Measurements from ENCODE around the gene SYTL2.
A peak's percentile ranks its signal among the peaks of the same experiment; 100 is the strongest.

SYTL2 gene

GRCh38 chr11:85697747-85698146 is 113.2 kb downstream of the SYTL2 start:
- H3K4me2 ChIP-seq (ENCODE audit: low read length): no peak overlapping the region

GRCh38 chr11:85695546-85695945 is 115.4 kb downstream of the SYTL2 start:
- Histone ChIP-seq H3K9ac (ENCODE audit: low read depth, low read length) (peak overlapping the region; percentile 22), H3K9me3 (replicated peaks; ENCODE audit: low read length) (no peaks in the 10 kb centered on the region), H3K4me2 (ENCODE audit: low read length) (no peak overlapping the region), H3K27me3 (ENCODE audit: control insufficient read depth, insufficient read depth, low read length) (no peaks in the 10 kb centered on the region), H3K4me1 (ENCODE audit: control insufficient read depth, insufficient read depth, low read length) (peaks cover 18% of the 10 kb centered on the region), H3K36me3 (ENCODE audit: insufficient read depth, low read length) (no peaks in the 10 kb centered on the region), H3K4me3 (ENCODE audit: low read length) (no peak overlapping the region)

More at GRCh38 chr11:85697747-85698146, 113.2 kb downstream of the SYTL2 start:
- peaks cover 18% of the 10 kb centered on the region for H3K4me1 ChIP-seq (ENCODE audit: control insufficient read depth, insufficient read depth, low read length)
- no peaks in the 10 kb centered on the region for H3K36me3 ChIP-seq (ENCODE audit: insufficient read depth, low read length)
- H3K9ac ChIP-seq (ENCODE audit: low read depth, low read length): no peak overlapping the region
- no peaks in the 10 kb centered on the region for H3K9me3 ChIP-seq (replicated peaks; ENCODE audit: low read length)
- H3K27me3 ChIP-seq (ENCODE audit: control insufficient read depth, insufficient read depth, low read length): no peaks in the 10 kb centered on the region
- H3K4me3 ChIP-seq (ENCODE audit: low read length): no peak overlapping the region

GRCh38 chr11:85694385-85694980 is 116.5 kb downstream of the SYTL2 start:
- H3K27me3 ChIP-seq (ENCODE audit: control insufficient read depth, insufficient read depth, low read length): no peaks in the 10 kb centered on the region
- peak overlapping the region; percentile 22 for H3K9ac ChIP-seq (ENCODE audit: low read depth, low read length)
- no peaks in the 10 kb centered on the region for H3K36me3 ChIP-seq (ENCODE audit: insufficient read depth, low read length)
- no peak overlapping the region for H3K4me2 ChIP-seq (ENCODE audit: low read length)
- no peak overlapping the region for H3K4me3 ChIP-seq (ENCODE audit: low read length)
- H3K9me3 ChIP-seq (replicated peaks; ENCODE audit: low read length): no peaks in the 10 kb centered on the region
- H3K4me1 ChIP-seq (ENCODE audit: control insufficient read depth, insufficient read depth, low read length): peaks cover 18% of the 10 kb centered on the region

- no peaks in the 10 kb centered on the region for H3K27me3 ChIP-seq (ENCODE audit: control insufficient read depth, insufficient read depth, low read length)
Measured at GRCh38 chr11:85685820-85686459, 125.0 kb downstream of the SYTL2 start, which contains the start of gene CCDC89. CCDC89 (minus strand) TSS chr11:85686195; CDS start chr11:85686130, 65 bp downstream.

GRCh38 chr11:85685125-85685819 is 125.7 kb downstream of the SYTL2 start:
- H3K4me2 ChIP-seq (ENCODE audit: low read length): peak overlapping the region; percentile 91
- H3K36me3 ChIP-seq (ENCODE audit: insufficient read depth, low read length): no peaks in the 10 kb centered on the region
- peak overlapping the region; percentile 74 for H3K9ac ChIP-seq (ENCODE audit: low read depth, low read length)
- H3K9me3 ChIP-seq (replicated peaks; ENCODE audit: low read length): no peaks in the 10 kb centered on the region
- H3K27me3 ChIP-seq (ENCODE audit: control insufficient read depth, insufficient read depth, low read length): no peaks in the 10 kb centered on the region
- peaks cover 26% of the 10 kb centered on the region for H3K4me1 ChIP-seq (ENCODE audit: control insufficient read depth, insufficient read depth, low read length)
- peak overlapping the region; percentile 74 for H3K4me3 ChIP-seq (ENCODE audit: low read length)

More at GRCh38 chr11:85685820-85686459, 125.0 kb downstream of the SYTL2 start, which contains the start of gene CCDC89:
- Histone ChIP-seq H3K36me3 (ENCODE audit: insufficient read depth, low read length) (no peaks in the 10 kb centered on the region), H3K4me3 (ENCODE audit: low read length) (peak within 1 kb of the TSS; percentile 74), H3K4me1 (ENCODE audit: control insufficient read depth, insufficient read depth, low read length) (peaks cover 26% of the 10 kb centered on the region), H3K9ac (ENCODE audit: low read depth, low read length) (peak within 1 kb of the TSS; percentile 74), H3K9me3 (replicated peaks; ENCODE audit: low read length) (no peaks in the 10 kb centered on the region), H3K4me2 (ENCODE audit: low read length) (peak within 1 kb of the TSS; percentile 91)

- H3K27me3 ChIP-seq (ENCODE audit: control insufficient read depth, insufficient read depth, low read length): no peaks in the 10 kb centered on the region
- peak overlapping the region; percentile 84 for H3K9ac ChIP-seq (ENCODE audit: low read depth, low read length)
- no peaks in the 10 kb centered on the region for H3K9me3 ChIP-seq (replicated peaks; ENCODE audit: low read length)
- H3K4me1 ChIP-seq (ENCODE audit: control insufficient read depth, insufficient read depth, low read length): peaks cover 26% of the 10 kb centered on the region
- peak overlapping the region; percentile 83 for H3K4me2 ChIP-seq (ENCODE audit: low read length)
- H3K4me3 ChIP-seq (ENCODE audit: low read length): peak overlapping the region; percentile 79
- no peaks in the 10 kb centered on the region for H3K36me3 ChIP-seq (ENCODE audit: insufficient read depth, low read length)
Measured at GRCh38 chr11:85682330-85683305, 128.3 kb downstream of the SYTL2 start.

- no peak overlapping the region for H3K9ac ChIP-seq (ENCODE audit: low read depth, low read length)
- no peak overlapping the region for H3K4me2 ChIP-seq (ENCODE audit: low read length)
- H3K27me3 ChIP-seq (ENCODE audit: control insufficient read depth, insufficient read depth, low read length): no peaks in the 10 kb centered on the region
Measured at GRCh38 chr11:85680897-85681296, 130.0 kb downstream of the SYTL2 start.

GRCh38 chr11:85679576-85679975 is 131.4 kb downstream of the SYTL2 start:
- H3K4me2 ChIP-seq (ENCODE audit: low read length): no peak overlapping the region
- peaks cover 2% of the 10 kb centered on the region for H3K27me3 ChIP-seq (ENCODE audit: control insufficient read depth, insufficient read depth, low read length)
- H3K36me3 ChIP-seq (ENCODE audit: insufficient read depth, low read length): no peaks in the 10 kb centered on the region
- H3K4me1 ChIP-seq (ENCODE audit: control insufficient read depth, insufficient read depth, low read length): peaks cover 9% of the 10 kb centered on the region
- H3K4me3 ChIP-seq (ENCODE audit: low read length): no peak overlapping the region
- H3K9me3 ChIP-seq (replicated peaks; ENCODE audit: low read length): no peaks in the 10 kb centered on the region
- H3K9ac ChIP-seq (ENCODE audit: low read depth, low read length): no peak overlapping the region

More at GRCh38 chr11:85680897-85681296, 130.0 kb downstream of the SYTL2 start:
- H3K4me1 ChIP-seq (ENCODE audit: control insufficient read depth, insufficient read depth, low read length): peaks cover 22% of the 10 kb centered on the region
- H3K4me3 ChIP-seq (ENCODE audit: low read length): no peak overlapping the region
- no peaks in the 10 kb centered on the region for H3K36me3 ChIP-seq (ENCODE audit: insufficient read depth, low read length)
- H3K9me3 ChIP-seq (replicated peaks; ENCODE audit: low read length): no peaks in the 10 kb centered on the region

GRCh38 chr11:85673393-85673792 is 137.5 kb downstream of the SYTL2 start:
- H3K4me3 ChIP-seq (ENCODE audit: low read length): no peak overlapping the region
- H3K36me3 ChIP-seq (ENCODE audit: insufficient read depth, low read length): no peaks in the 10 kb centered on the region
- H3K9me3 ChIP-seq (replicated peaks; ENCODE audit: low read length): no peaks in the 10 kb centered on the region
- H3K4me2 ChIP-seq (ENCODE audit: low read length): no peak overlapping the region
- peaks cover 4% of the 10 kb centered on the region for H3K27me3 ChIP-seq (ENCODE audit: control insufficient read depth, insufficient read depth, low read length)
- H3K4me1 ChIP-seq (ENCODE audit: control insufficient read depth, insufficient read depth, low read length): no peaks in the 10 kb centered on the region
- no peak overlapping the region for H3K9ac ChIP-seq (ENCODE audit: low read depth, low read length)

GRCh38 chr11:85672105-85672902 is 138.6 kb downstream of the SYTL2 start:
- H3K9me3 ChIP-seq (replicated peaks; ENCODE audit: low read length): no peaks in the 10 kb centered on the region
- H3K9ac ChIP-seq (ENCODE audit: low read depth, low read length): no peak overlapping the region
- no peaks in the 10 kb centered on the region for H3K36me3 ChIP-seq (ENCODE audit: insufficient read depth, low read length)
- peaks cover 4% of the 10 kb centered on the region for H3K27me3 ChIP-seq (ENCODE audit: control insufficient read depth, insufficient read depth, low read length)
- H3K4me1 ChIP-seq (ENCODE audit: control insufficient read depth, insufficient read depth, low read length): no peaks in the 10 kb centered on the region
- H3K4me3 ChIP-seq (ENCODE audit: low read length): no peak overlapping the region
- no peak overlapping the region for H3K4me2 ChIP-seq (ENCODE audit: low read length)

Measured in skeletal muscle satellite cell (primary cell).